D341Med (cell line): Measurements from ENCODE around the gene GPR35.
"Not testable (repeated sequence)": the region's sequence is repeated elsewhere in the genome, so short reads cannot be mapped to it uniquely, and the experiment has no call there.

Experiments used
- DNase-seq: peaks from one replicate; pipeline ENCODE4 v3.0.0; 2012; ENCODE audit warnings: low spot score

Gene GPR35

DNA sequence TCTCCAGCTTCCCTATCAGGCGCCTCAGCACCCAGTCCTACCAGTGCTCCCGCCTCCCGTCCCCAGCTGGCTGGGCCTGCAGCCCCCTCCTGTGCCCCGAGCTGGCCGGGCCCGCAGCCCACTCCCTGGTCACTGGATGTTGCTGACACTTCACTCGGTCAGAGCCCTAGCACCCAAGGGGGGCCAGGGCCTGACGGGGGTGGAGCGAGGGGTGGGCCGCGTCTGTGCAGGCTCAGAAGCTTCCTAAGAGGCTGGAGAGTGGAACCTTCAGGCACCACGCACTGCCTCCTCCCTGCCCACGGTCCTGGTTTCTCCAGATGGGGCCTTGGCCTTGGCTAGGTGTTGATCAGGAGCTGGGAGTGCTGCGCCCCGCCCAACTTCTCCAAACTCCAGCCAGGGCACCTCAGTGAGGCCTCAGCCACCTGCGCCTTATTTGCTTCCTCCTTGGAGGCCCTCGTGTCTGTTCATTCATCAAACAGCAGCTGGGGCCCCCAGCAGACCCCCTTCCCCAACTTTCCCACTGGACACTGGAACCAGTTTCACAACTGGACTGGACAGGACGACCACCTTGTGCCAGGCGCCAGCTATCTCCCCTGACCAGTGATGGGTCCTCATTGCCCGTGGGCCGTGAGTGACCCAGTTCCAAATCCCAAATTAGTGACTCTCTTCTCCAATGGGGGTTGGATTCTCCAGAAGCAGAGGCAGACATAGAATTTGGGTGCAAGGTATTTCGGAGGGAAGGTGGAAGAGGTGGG lies 22.0 kb upstream of the GPR35 start:
- DNase-seq, result peak; percentile 27

DNA sequence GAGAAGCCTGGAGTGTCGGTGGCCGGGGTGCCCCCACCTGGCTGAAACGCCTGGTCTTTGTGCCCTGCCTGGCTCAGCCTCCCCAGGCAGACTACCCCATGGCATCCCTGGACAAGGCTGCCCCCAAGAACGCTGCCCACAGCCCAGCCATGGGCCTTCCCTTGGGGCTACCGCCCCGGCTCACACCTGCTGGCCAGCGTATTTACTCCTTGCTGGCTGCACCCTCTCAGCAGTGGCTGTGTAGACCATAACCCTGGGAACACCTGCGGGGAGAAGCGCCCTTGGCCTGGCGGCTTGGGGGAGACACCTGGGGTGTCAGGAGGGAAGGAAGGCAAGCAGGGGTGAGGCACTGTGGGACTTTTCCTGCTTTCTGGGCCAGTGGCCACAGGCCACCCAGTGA lies 21.4 kb upstream of the GPR35 start:
- DNase-seq, result peak; percentile 24

DNA sequence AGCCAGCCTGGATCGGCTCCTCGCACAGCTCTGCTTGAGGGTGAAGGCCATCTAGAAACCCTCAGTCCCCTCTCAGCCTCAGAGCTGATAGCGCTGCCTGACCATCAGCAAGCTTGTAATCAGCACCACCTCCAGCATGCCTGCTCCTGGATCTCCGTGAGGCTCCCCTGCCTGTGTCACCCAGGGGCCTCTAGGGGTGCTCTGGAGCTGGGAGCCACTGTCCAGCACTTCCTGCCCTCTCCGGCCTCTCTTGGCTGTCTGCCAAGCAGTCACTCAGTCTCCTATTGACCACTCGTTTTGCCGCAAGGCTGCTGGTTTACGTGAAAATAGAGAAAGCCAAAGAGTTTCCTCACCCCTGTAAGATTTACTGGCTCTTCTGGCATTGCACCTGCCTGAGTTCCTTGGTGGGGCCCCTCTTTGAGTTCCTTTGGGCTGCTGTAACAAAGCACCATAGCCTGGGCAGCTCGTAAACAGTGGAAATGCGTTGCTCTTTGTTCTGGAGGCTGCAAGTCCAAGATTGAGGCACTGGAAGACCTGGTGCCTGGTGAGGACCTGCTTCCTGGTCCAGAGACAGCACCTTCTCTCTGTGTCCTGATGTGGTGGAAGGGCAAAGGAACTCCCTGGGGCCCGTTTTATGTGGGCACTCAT lies 20.9 kb upstream of the GPR35 start:
- peak; percentile 49 for DNase-seq

DNA sequence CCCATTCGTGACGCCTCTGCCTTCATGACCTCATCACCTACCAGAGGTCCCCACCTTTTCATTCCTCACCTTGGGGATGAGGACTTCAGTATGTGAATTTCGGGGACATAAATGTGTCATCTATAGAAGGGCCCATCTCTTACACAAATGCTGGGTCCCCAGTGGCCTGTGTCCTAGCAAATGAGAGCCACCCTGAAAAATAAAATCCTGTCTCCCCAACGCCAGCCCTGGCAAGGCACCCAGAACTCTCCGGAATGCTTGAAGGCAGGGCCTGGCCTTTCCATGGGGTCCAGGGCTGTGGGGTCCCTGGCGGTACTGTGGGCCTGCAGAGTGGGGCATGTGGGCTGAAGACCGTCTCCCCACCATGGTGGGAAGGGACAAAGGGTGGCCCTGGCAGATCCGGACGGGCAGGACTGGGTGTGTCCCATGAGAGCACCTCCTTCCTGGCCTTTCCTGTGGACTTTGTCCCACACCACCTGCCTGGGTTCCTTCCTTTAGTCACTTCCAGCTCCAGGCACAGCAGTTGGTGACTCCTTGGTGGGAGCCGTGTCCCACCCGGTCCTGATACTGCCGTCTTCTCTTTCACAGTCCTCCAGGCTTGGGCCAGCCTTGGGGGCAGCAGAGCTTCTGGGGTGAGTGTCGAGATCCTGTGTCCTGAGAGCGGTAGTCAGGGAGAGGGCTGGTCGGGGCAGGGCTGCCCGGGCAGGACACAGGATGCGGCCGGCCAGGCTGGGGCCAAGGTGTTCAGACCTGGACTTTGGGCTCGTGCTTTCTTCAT lies 20.2 kb upstream of the GPR35 start:
- peak; percentile 22 for DNase-seq

DNA sequence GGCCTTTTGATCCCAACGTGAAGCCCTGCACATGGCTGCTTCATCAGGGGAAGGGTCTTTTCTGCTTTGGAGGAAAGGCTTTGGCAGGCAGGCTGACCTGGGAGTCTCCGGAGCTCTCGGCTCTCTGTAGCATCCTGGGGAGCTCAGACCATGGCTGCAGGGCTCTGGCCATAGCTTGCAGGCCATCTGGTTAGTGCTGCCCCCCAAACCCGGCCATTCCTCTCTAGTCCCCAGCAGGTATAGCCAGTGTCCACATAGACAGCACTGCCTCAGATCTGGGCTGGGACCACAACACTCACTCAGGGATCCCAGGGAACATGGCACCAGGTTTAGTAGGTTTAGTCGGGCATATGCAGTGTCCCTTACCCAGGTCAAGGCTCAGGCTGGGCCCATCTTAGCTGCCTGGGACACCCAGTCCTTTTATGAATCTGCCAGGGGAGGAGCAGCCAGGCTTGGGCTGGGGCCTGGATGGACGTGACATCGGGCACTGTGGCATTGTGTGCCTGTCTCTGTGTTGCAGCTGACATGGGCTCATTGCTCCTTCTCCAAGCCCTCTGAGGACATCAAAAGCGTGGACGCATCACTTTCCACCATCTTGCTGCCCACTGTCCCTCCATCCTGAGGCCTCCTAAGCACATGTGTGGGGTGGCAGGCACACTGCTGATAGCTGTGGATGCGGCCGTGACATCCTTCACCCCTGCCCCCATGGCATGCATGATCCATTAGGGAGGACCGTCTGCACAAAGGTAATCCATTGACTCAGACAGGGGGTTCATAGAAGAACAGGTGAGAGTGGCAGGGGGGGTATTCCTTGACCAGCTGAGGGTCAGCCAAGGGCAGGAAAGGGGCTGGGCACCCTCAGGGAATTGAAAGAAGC lies 19.2 kb upstream of the GPR35 start:
- peak; percentile 10 for DNase-seq

DNA sequence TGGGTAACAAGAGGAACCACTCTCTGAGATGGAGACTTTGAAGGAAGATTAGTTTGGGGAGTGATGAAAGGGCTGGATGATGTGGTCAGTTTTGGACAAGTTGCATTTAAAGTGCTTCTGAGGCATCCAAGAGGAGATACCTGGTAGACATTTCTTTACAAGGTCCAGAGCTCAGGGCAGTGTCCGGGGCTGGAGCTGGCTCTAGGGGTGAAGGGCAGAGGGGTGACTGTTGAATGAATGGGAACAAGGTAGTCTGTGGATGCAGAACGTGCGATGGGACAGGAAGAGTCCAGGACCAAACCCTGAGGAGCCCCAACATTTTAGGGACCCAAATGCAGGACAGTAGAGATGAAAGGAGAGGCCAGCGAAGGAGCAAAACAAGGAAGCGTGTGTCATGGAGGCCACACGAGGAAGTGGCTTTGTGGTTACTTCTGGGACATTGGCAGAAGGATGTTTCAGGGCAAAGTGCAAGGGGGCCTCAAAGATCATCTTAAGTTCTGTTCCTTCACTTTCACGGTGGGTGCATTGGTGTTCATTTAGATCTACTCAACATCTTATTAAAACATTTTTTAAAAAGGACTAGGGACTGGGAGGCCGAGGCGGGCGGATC lies 13.6 kb upstream of the GPR35 start:
- DNase-seq, result no peak

DNA sequence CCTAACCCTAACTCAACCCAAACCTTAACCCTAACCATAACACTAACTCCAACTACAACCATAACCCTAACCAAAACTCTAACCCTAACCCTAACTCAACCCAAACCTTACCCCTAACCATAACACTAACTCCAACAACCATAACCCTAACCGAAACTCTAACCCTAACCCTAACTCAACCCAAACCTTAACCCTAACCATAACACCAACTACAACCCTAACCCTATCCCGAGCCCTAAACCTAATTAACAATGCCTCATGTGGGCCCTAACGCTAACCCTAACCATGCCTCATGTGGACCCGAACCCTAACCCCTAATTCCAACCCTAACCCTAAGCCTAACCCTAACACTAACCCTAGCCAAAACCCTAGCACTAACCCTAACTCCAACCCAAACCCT lies 11.5 kb upstream of the GPR35 start:
- DNase-seq, result no peak

DNA sequence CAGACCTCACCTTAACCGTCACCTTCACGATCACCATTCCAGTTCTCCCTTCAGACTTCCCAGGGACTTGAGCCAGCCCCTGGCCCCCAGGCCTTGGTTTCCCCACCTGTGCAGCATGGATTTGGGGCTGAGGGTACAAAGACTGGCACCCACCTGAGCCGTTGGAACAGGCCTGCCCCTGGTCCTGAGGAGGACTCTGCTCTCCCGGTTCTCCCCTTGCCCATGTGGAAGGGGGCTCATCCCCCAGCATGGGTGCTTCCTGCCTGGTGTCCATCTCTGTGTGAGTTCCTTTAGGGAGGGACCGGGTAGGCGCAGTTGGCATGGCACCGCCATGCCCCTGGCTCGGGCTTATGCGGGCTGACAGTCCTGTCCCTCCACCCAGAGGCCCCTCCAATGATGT lies 10.9 kb upstream of the GPR35 start:
- DNase-seq, result no peak

DNA sequence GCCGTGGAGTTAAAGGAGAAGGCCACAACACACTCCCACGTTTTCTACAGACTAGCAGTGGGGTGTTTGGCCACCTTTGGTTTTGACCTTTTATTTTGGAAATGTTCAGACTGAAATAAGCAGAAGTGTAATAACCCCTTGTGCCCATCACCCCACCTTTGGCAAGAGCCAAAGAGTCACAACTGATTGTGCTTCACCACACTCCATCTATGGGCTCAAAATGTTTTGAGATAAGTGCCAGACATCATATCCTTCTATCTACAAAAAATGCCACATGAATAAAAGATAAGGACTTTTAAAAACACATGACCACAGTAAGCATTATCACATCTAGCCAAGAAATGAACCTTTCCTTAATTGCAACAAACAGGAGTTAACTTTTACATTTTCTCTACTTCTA lies 9.9 kb upstream of the GPR35 start:
- DNase-seq, result no peak

DNA sequence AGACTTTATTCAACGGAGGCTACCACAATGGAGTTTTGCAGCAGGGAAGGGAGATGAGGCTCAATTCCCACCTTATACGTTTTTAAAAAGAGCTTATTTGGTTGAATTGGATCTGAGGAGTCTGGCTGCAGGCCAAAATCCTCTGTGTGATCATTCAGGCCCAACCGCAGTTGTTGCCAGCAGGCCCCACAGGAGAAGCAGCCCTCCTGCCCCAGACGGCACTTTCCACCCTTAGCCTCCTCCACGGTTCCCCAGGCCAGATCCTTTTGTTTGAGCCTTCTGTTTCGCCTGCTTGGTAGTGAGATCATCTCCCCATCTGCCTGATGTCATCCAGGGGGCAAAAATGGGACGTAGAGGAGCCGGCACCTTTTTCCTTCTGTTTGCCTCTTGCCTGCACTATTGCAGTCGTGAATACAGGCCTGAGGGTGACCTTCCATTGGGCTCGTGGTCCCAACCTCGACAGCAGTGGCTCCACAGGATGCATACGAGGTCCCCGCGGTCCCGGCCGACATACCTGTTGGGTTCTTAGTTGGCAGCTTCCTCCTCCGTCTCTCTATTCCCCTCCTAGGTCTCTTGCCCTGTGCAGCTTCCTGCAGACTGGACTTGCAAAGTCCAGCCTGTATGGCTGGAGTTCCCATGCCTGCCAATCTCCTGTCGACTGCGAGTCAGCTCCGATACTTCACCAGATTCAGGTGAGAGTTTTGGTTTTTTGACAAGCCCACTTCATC lies 9.3 kb upstream of the GPR35 start:
- no peak for DNase-seq

DNA sequence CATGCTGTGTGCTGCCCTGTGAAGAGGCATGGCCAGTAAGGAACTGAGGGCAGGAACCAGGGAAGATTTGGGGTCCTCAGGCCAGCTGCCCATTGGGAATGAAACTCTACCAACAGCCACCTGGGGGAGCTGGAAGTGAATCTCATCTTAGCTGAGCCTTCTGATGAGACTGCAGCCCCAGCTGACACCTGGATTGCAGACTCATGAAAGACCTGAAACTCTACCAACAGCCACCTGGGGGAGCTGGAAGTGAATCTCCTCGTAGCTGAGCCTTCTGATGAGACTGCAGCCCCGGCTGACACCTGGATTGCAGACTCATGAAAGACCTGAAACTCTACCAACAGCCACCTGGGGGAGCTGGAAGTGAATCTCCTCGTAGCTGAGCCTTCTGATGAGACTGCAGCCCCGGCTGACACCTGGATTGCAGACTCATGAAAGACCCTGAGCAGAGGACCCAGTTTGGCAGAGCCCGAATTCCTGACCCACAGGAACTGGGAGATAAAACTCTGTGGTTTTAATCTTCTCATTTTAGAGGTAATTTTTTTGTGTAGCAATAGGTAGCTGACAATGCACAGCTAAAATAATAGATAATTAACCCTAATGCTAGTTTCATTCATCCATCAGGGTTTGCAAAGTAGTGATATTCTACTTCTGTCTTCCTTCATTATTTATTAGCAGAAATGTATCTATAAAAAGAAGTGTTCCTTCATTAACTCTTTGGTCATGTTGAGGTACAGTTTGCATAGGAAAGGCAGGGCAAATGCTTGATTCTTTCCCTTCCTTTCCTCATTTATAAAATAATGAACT lies 8.2 kb upstream of the GPR35 start:
- DNase-seq, result not testable (repeated sequence)

DNA sequence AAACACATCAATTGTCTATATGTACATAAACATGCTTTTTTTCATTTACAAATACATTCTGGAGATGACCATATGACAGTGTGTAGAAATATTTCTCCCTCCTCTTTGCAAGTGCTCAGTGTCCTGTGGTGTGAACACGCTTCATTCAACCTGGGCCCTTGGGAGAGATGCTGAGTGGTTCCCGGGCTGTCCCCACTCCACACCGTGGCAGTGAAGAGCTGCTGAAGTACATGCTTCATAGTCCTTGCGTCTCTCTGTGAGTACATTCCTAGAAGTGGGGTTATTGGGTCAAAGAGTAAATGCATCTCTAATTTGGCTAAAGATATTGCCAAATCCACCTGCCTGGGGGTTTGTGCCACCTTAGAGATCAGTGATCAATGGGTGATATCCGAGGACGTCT lies 6.5 kb upstream of the GPR35 start:
- DNase-seq, result no peak

DNA sequence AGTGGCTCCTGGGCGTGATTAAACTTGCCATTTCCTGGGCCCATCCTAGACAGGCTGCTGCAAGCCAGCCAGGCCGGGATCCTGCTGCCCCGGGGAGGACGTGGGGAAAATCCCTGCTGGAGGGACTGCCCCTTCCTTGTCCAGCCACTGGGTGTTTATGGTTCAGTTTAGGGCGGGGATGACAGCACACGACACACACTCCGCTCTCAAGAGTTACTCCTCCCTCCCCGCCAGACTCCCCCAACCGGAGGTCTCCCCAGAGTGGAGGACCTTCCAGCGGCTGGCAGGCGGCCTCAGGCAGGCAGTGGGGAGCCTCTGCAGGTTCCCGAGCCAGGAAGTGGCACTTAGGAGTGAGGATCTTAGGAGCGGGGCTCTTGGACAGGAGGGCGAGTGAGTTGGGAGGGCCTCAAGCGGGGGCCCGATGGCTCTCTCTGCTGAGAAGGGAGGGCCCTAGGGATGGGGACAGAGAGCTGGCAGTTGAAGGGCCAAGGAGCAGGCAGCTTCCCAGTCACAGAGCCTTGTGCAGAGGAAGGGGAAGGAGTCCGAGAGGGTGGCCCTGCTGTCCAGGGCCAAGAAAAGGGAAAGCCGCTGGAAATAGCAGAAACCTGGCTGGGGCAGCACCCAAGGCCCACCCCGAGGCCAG lies 5.7 kb upstream of the GPR35 start:
- no peak for DNase-seq

DNA sequence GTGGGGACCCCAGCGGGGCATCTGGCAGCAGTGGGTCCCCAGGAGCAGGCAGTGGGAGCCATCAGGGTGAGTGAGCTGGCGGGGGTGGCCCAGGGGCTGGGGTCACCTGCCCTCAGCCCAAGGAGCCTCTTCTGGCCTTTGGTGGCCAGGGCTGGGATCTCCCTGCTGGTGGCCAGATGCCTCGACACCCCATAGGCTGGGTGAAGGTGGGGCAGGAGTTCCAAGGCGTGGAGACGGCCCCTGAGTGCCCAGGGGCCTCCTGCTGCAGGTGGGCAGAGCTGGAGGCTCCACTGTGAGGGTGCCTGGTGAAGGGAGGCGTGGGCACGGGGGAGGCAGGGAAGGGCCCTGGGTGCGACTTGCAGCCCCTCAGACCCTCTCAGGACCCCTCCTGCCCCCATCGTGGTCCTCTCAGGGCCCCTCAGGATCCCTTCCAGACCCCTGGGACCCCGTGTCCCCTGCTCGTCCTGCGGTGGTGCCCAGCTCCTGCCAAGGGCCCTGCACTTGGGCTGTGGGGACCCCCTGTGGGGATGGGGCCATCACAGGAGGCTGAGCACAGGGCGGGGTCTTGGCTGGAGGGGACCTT lies 5.0 kb upstream of the GPR35 start:
- no peak for DNase-seq

DNA sequence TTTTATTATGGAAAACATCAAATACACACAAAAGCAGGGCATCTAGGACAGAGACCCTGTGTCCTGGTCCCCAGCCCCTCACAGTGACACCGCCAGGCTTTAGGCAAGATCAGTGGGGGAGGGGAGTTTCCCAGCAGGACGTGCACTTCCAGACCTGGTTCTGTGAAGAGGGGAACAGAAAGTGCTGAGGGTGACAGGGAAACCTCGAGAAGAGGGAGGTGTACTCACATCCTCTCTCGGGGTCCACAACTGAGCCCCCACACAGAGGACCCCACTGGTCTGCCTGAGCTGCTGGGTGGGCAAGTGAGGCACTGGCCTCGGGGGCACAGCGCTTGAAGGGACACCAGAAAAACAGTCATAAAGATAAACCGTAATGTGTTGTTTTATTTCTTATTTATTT lies 4.4 kb upstream of the GPR35 start:
- DNase-seq, result no peak

DNA sequence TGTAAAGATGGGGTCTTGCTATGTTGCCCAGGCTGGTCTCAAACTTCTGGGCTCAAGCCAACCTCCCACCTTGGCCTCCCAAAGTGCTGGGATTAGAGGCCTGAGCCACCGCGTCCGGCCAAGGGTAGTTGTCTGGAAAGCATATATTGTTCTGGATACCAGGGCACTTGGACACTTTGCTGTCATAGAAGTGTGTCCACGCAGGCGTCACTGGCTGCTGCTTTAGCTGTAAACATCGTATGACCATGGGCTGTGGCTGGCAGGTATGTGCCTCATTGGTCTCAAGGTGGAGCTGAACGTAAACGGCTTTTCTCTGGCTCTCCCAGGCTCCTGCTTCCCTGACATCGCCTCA lies 3.2 kb upstream of the GPR35 start:
- no peak for DNase-seq

DNA sequence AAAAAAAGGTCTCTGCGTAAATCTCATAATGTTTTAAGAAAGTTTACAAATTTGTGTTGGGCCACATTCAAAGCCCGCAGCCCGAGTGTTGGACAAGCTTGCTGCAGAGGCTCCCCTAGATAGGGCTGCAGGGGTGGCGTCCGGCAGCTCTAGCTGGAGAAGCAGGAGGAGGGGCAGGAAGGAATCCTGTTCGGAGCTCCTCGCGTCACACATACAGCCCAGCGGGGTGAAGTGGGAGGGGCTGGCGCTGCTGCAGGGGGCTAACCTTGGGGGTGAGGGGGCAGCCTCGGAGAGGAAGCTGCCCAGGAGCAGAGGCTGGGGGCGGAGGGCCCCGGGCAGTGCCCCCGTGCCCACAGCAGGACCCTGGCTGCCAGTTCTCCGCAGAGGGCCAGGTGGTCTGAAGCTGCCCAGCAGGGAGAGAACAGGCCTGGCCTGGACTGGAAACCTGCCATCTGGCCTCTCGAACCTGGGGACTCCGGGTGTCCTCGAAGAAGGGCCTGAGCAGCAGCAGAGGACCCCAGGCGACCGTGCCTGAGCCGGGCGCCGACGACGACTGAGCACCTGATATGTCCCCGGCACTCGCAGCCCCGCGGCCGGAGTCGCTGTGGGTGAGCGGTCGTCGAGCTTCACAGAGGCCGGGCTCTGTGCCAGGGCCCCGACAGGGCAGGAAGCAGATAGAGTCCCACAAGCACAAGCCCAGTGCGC lies 2.6 kb upstream of the GPR35 start:
- no peak for DNase-seq

DNA sequence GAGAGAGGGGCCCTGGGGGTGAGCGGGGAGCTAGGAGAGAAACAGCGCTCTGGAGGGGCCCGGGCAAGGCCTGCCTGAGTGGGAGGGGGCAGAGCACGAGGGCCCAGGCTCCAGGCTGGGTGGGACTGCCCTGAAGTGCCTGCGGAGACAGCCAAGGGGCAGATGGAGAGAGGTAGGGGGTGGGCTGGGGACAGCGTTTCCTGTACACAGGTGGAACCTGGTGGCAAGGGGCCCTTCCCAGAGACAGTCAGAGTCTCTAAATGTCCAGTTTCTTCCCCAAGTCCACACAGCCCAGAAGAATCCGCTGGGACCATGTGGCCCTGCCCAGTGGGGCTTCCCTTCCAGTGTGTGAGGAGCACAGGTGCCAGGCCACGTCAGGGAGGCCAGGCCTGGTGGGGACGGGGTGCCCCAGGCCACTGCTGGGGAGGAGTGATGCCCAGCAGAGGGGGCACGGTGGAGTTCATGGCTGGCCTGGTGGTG lies 1.7 kb upstream of the GPR35 start:
- no peak for DNase-seq
